Adrenal gland (tissue), 5 donors: ENCODE data around the gene TNS3.

ENCODE experiments used
- CTCF ChIP-seq, 6 experiments: fragments of 450-650 bp in 4 of 6; fragments of 200-600 bp in 2 of 6; sonication (generic) in 1 of 6; IDR thresholded peaks; 1 replicate in 5 of 6; 2 replicates in 1 of 6; pipeline versions ENCODE4 v1.5.1 to v1.8.0; 2016 to 2021; ENCODE audit warnings: antibody characterized with exemption in 6 of 6, mild to moderate bottlenecking in 2 of 6, moderate library complexity in 1 of 6
- POLR2A ChIP-seq, 2 donors: fragments of 450-650 bp; IDR thresholded peaks; one replicate each; pipeline ENCODE4 v1.6.1; 2017; ENCODE audit warnings: antibody characterized with exemption in 2 of 2, mild to moderate bottlenecking in 2 of 2, moderate library complexity in 1 of 2
- donor health status: DM: no; HTN: no; CAD: no.

- TF ChIP-seq CTCF (IDR thresholded peaks at IDR 0.05), result no peak
- no peak for TF ChIP-seq POLR2A (IDR thresholded peaks at IDR 0.05)
Observed at GRCh38 chr7:47471358-47471703, 110.6 kb downstream of the TNS3 start.
